Measurements from ENCODE around the gene SCRT2.

SCRT2 gene

DNA sequence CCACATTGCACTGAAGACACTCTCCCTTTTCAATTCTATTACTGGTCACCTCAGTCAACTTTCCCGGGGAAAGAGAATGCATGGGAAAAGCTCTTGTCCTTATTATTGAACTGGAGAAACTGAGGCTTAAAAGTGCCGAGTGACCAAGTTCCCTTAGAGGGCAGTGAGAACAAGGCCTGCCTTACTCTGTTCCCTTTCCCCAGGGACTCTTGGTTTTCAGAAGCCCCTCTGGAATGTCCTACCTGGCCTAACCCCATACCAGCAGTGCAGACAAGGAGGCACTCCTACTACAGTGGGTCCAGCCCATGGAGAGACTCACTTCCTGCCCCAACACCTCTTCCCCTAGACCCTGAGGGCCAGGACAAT is 28.8 kb downstream of the SCRT2 start:
- DNase-seq (ENCODE audit: low read depth in 1 of 2, low spot score in 1 of 2): no peak
- H3K27me3 ChIP-seq (ENCODE audit: insufficient read depth, poor library complexity, severe bottlenecking): no peaks in the 10 kb centered on the region
- H3K27ac ChIP-seq (replicated peaks): no peak overlapping the region
- TF ChIP-seq, protein P1, sequence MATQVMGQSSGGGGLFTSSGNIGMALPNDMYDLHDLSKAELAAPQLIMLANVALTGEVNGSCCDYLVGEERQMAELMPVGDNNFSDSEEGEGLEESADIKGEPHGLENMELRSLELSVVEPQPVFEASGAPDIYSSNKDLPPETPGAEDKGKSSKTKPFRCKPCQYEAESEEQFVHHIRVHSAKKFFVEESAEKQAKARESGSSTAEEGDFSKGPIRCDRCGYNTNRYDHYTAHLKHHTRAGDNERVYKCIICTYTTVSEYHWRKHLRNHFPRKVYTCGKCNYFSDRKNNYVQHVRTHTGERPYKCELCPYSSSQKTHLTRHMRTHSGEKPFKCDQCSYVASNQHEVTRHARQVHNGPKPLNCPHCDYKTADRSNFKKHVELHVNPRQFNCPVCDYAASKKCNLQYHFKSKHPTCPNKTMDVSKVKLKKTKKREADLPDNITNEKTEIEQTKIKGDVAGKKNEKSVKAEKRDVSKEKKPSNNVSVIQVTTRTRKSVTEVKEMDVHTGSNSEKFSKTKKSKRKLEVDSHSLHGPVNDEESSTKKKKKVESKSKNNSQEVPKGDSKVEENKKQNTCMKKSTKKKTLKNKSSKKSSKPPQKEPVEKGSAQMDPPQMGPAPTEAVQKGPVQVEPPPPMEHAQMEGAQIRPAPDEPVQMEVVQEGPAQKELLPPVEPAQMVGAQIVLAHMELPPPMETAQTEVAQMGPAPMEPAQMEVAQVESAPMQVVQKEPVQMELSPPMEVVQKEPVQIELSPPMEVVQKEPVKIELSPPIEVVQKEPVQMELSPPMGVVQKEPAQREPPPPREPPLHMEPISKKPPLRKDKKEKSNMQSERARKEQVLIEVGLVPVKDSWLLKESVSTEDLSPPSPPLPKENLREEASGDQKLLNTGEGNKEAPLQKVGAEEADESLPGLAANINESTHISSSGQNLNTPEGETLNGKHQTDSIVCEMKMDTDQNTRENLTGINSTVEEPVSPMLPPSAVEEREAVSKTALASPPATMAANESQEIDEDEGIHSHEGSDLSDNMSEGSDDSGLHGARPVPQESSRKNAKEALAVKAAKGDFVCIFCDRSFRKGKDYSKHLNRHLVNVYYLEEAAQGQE (IDR thresholded peaks at IDR 0.05; ENCODE audit: insufficient replicate concordance, low read depth): no peak
- TF ChIP-seq GABPA (IDR thresholded peaks at IDR 0.05; ENCODE audit: low read depth) (no peak), SPI1 (IDR thresholded peaks at IDR 0.05; ENCODE audit: borderline replicate concordance, low read depth) (no peak), CTCF (IDR thresholded peaks at IDR 0.05; ENCODE audit: insufficient read depth, low read length) (no peak), POLR2AphosphoS5 (IDR thresholded peaks at IDR 0.05; ENCODE audit: low read depth) (no peak)
- H3K4me3 ChIP-seq (replicated peaks; ENCODE audit: insufficient read depth, low read length): no peak overlapping the region

GRCh38 chr20:646107-646867 is 29.3 kb downstream of the SCRT2 start:
- TF ChIP-seq GABPA (IDR thresholded peaks at IDR 0.05; ENCODE audit: low read depth) (no peak), SPI1 (IDR thresholded peaks at IDR 0.05; ENCODE audit: borderline replicate concordance, low read depth) (no peak), POLR2AphosphoS5 (IDR thresholded peaks at IDR 0.05; ENCODE audit: low read depth) (no peak), CTCF (IDR thresholded peaks at IDR 0.05; ENCODE audit: insufficient read depth, low read length) (no peak)
- TF ChIP-seq, protein P1 (IDR thresholded peaks at IDR 0.05; ENCODE audit: insufficient replicate concordance, low read depth): no peak
- no peak for DNase-seq (ENCODE audit: low read depth in 1 of 2, low spot score in 1 of 2)
- H3K27ac ChIP-seq (replicated peaks): no peak overlapping the region
- no peaks in the 10 kb centered on the region for H3K27me3 ChIP-seq (ENCODE audit: insufficient read depth, poor library complexity, severe bottlenecking)
- no peak overlapping the region for H3K4me3 ChIP-seq (replicated peaks; ENCODE audit: insufficient read depth, low read length)

DNA sequence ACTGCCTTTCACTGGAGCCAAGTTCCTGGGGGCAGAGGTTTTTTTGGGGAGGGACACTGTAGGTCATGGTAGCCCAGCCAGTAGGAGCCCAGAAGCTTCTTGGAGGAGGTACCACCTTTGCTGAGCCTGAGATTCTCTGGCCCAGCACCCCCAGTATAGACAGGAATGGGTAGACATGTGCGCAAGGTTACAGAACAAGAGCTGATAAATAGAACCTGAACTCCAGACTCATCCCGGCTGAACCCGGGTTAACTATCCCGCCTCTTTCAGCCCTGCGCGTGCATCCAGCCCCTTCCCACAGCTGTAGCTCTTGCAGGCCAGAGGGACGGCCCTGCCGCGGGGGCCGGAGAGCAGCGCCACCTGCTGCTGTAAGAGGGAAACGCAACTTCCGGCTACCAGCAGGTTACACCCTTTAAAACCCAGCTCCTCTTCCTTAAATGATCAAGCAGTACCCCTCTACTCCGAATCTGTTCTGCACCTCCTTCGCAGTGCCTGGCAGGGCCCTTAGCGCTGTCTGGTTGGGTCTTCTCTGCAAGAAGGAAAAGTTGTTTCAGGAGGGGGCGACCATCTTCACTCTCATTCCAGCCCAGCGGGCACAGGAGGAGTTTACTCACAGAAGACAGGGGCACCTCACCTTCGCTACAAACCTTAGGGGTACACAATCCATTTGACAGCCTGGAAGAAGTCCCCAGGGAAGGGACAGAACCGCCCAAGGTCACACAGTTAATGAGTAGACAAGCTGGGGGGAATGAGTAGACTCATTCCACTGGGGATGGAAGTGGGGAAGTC is 30.1 kb downstream of the SCRT2 start:
- Histone ChIP-seq H3K27me3 (ENCODE audit: insufficient read depth, poor library complexity, severe bottlenecking) (no peaks in the 10 kb centered on the region), H3K4me3 (replicated peaks; ENCODE audit: insufficient read depth, low read length) (no peak overlapping the region), H3K27ac (replicated peaks) (no peak overlapping the region)
- TF ChIP-seq POLR2AphosphoS5 (IDR thresholded peaks at IDR 0.05; ENCODE audit: low read depth) (no peak), CTCF (IDR thresholded peaks at IDR 0.05; ENCODE audit: insufficient read depth, low read length) (peak; percentile 91), SPI1 (IDR thresholded peaks at IDR 0.05; ENCODE audit: borderline replicate concordance, low read depth) (peak; percentile 36; the same call in 1 of the 2 replicates), GABPA (IDR thresholded peaks at IDR 0.05; ENCODE audit: low read depth) (no peak)
- TF ChIP-seq, protein P1 (IDR thresholded peaks at IDR 0.05; ENCODE audit: insufficient replicate concordance, low read depth): no peak
- DNase-seq (ENCODE audit: low read depth in 1 of 2, low spot score in 1 of 2): peak; percentile 61 to 62

Measured in HL-60 (cell line).